Testis (tissue), 3 donors: ENCODE data around the gene NAGPA. TPM values are rescaled to one million over a fixed set of nuclear protein-coding genes. Genes with fewer than 3 reads are reported as not detected.

ENCODE experiments used
- DNase-seq: peaks from one replicate; pipeline ENCODE4 v3.0.0-alpha.2; 2019
- H3K27ac ChIP-seq, 2 donors: fragments of 200-600 bp; sonication (generic); one replicate each; pipeline ENCODE4 v1.5.1; 2019
- H3K27me3 ChIP-seq: fragments of 200-600 bp; sonication (generic); one replicate; pipeline ENCODE4 v1.5.1; 2019
- H3K36me3 ChIP-seq: fragments of 200-600 bp; sonication (generic); one replicate; pipeline ENCODE4 v1.5.1; 2017; ENCODE audit warnings: low read depth; ENCODE audit errors: missing control alignments
- H3K4me1 ChIP-seq: fragments of 200-600 bp; sonication (generic); one replicate; pipeline ENCODE4 v1.5.1; 2019
- H3K4me3 ChIP-seq, 2 donors: fragments of 200-600 bp; sonication (generic); one replicate each; pipeline ENCODE4 v1.5.1; 2017 to 2019
- H3K9me3 ChIP-seq: fragments of 200-600 bp; sonication (generic); one replicate; pipeline ENCODE4 v1.5.1; 2017
- CTCF ChIP-seq, 3 experiments: fragments of 450-650 bp in 2 of 3; fragments of 200-600 bp in 1 of 3; sonication (generic) in 1 of 3; IDR thresholded peaks; one replicate each; pipeline ENCODE4 v1.5.1; 2016 to 2019; ENCODE audit warnings: antibody characterized with exemption in 3 of 3, mild to moderate bottlenecking in 2 of 3, moderate library complexity in 1 of 3
- POLR2A ChIP-seq: fragments of 450-650 bp; IDR thresholded peaks from one replicate; pipeline ENCODE4 v1.6.1; 2017; ENCODE audit warnings: antibody characterized with exemption, mild to moderate bottlenecking, moderate library complexity
- WGBS, 2 donors: methylation state at CpG; one replicate each; pipeline ENCODE4 v1.1.5; 2018; 5-methylcytosine and 5-hydroxymethylcytosine counted together
- intact Hi-C: fragments of 100-400 bp; cut with DNase I; formaldehyde crosslinking; loops from one replicate; pipeline ENCODE4 v1.15.1; 2023; ENCODE audit warnings: low total_unique reads
- polyA plus RNA-seq: library from polyadenylated mRNA; stranded (reverse); fragments of 350-450 nt; fragmentation: Illumina TruSeq; extraction: RNeasy Lipid Tissue Mini Kit (QIAGEN cat#74804); gene quantifications from one replicate; pipeline ENCODE4 v1.2.3, GENCODE V29; 2014; ENCODE audit warnings: low read depth, low replicate concordance; ENCODE audit not compliant: insufficient read depth
- total RNA-seq, 2 donors: library from RNA; depleted of rRNA; stranded (reverse); fragments of >200 nt; gene quantifications; one replicate each; pipeline ENCODE4 v1.2.3, GENCODE V29; 2016

The NAGPA gene
- total and polyA plus RNA-seq, 3 donors from 2014 or later: 11.4 to 39.0 (median 38.7) TPM

GRCh38 chr16:5011637-5012036, 22.1 kb downstream of the NAGPA start:
- H3K4me1 ChIP-seq: no peaks in the 10 kb centered on the region
- no peak for DNase-seq
- TF ChIP-seq POLR2A: no peak
- no peak for TF ChIP-seq CTCF (IDR thresholded peaks at IDR 0.05)
- no peak overlapping the region for H3K4me3 ChIP-seq
- no peaks in the 10 kb centered on the region for H3K36me3 ChIP-seq
- H3K27ac ChIP-seq: no peak overlapping the region
- WGBS, 2 donors: 75 to 100% methylated on average over 3 to 4 of the region's 4 CpGs
- intact Hi-C loops: no loop called here
- H3K27me3 ChIP-seq: no peaks in the 10 kb centered on the region
- no peaks in the 10 kb centered on the region for H3K9me3 ChIP-seq

- Histone ChIP-seq H3K9me3 (no peaks in the 10 kb centered on the region), H3K4me3 (no peak overlapping the region), H3K36me3 (no peaks in the 10 kb centered on the region), H3K27me3 (no peaks in the 10 kb centered on the region), H3K27ac (no peak overlapping the region), H3K4me1 (no peaks in the 10 kb centered on the region)
- TF ChIP-seq POLR2A (no peak), CTCF (IDR thresholded peaks at IDR 0.05) (no peak)
- DNase-seq: no peak
- WGBS, 2 donors: 82 to 87% methylated on average over 11 to 15 of the region's 15 CpGs
- intact Hi-C loops: no loop called here
Observed at GRCh38 chr16:5010576-5011329, 23.0 kb downstream of the NAGPA start.

- DNase-seq: no peak
- no peak overlapping the region for H3K27ac ChIP-seq
- no peaks in the 10 kb centered on the region for H3K27me3 ChIP-seq
- H3K9me3 ChIP-seq: no peaks in the 10 kb centered on the region
- WGBS, 2 donors: 80 to 94% methylated on average over 3 to 17 of the region's 18 CpGs
- TF ChIP-seq CTCF (IDR thresholded peaks at IDR 0.05): no peak
- no peak for TF ChIP-seq POLR2A
- no peak overlapping the region for H3K4me3 ChIP-seq
- H3K36me3 ChIP-seq: no peaks in the 10 kb centered on the region
- H3K4me1 ChIP-seq: no peaks in the 10 kb centered on the region
- intact Hi-C loops: no loop called here
Observed at GRCh38 chr16:5008311-5008731, 25.4 kb downstream of the NAGPA start.

GRCh38 chr16:5007256-5007655, 26.5 kb downstream of the NAGPA start:
- H3K4me3 ChIP-seq: no peak overlapping the region
- no peaks in the 10 kb centered on the region for H3K9me3 ChIP-seq
- no peak for DNase-seq
- H3K27me3 ChIP-seq: no peaks in the 10 kb centered on the region
- WGBS, 2 donors: 89 to 90% methylated on average over 10 of the region's 10 CpGs
- no peak overlapping the region for H3K27ac ChIP-seq
- TF ChIP-seq POLR2A (no peak), CTCF (IDR thresholded peaks at IDR 0.05) (no peak)
- H3K36me3 ChIP-seq: no peaks in the 10 kb centered on the region
- intact Hi-C loops: no loop called here
- H3K4me1 ChIP-seq: peaks cover 10% of the 10 kb centered on the region
